ENCODE measurements around the gene ARID5A. TPM values are rescaled to one million over a fixed set of nuclear protein-coding genes. Genes with fewer than 3 reads are reported as not detected.
"Not testable (repeated sequence)": the region's sequence is repeated elsewhere in the genome, so short reads cannot be mapped to it uniquely, and the experiment has no call there.

The ARID5A gene
- total RNA-seq = 100 to 1,000 TPM; 181 to 252 TPM

GRCh38 chr2:96536445-96537065, at the start of gene ARID5A:
Gene ARID5A, plus strand, starts transcription at chr2:96536752. Its CDS starts 75 bp downstream, at chr2:96536827.
- Mint-ChIP-seq H3K4me1 (peaks cover 37% of the 10 kb centered on the region), H3K27me3 (no peaks in the 10 kb centered on the region), H3K9me3 (no peaks in the 10 kb centered on the region), H3K36me3 (ENCODE audit: low read depth) (peaks cover 47% of the 10 kb centered on the region), H3K4me3 (peak within 1 kb of the TSS; percentile 96), H3K27ac (peak within 1 kb of the TSS; percentile 99)
- peak; percentile 64 for ATAC-seq (replicated peaks)

GRCh38 chr2:96489261-96489660, 47.3 kb upstream of the ARID5A start:
- ATAC-seq (replicated peaks) = no peak
- H3K9me3 Mint-ChIP-seq = no peaks in the 10 kb centered on the region
- H3K36me3 Mint-ChIP-seq (ENCODE audit: low read depth) = no peaks in the 10 kb centered on the region
- no peak overlapping the region for H3K27ac Mint-ChIP-seq
- peaks cover 42% of the 10 kb centered on the region for H3K4me1 Mint-ChIP-seq
- H3K4me3 Mint-ChIP-seq = no peak overlapping the region
- no peaks in the 10 kb centered on the region for H3K27me3 Mint-ChIP-seq

- Mint-ChIP-seq H3K27ac (no peak overlapping the region), H3K4me1 (peaks cover 38% of the 10 kb centered on the region), H3K36me3 (ENCODE audit: low read depth) (no peaks in the 10 kb centered on the region), H3K9me3 (no peaks in the 10 kb centered on the region), H3K4me3 (no peak overlapping the region), H3K27me3 (no peaks in the 10 kb centered on the region)
- no peak for ATAC-seq (replicated peaks)
Observed at GRCh38 chr2:96489663-96490062, 46.9 kb upstream of the ARID5A start.

GRCh38 chr2:96491860-96492497, 44.6 kb upstream of the ARID5A start:
- peak; percentile 56 for ATAC-seq (replicated peaks)

GRCh38 chr2:96493072-96493471, 43.5 kb upstream of the ARID5A start:
- Mint-ChIP-seq H3K4me3 (no peak overlapping the region), H3K27me3 (no peaks in the 10 kb centered on the region), H3K4me1 (peaks cover 19% of the 10 kb centered on the region), H3K36me3 (ENCODE audit: low read depth) (no peaks in the 10 kb centered on the region), H3K27ac (no peak overlapping the region), H3K9me3 (peaks cover 10% of the 10 kb centered on the region)
- no peak for ATAC-seq (replicated peaks)

More at GRCh38 chr2:96491860-96492497, 44.6 kb upstream of the ARID5A start:
- Mint-ChIP-seq H3K4me1 (peaks cover 24% of the 10 kb centered on the region), H3K27me3 (no peaks in the 10 kb centered on the region), H3K27ac (peak overlapping the region; percentile 39), H3K4me3 (peak overlapping the region; percentile 9), H3K9me3 (peaks cover 10% of the 10 kb centered on the region), H3K36me3 (ENCODE audit: low read depth) (no peaks in the 10 kb centered on the region)

- peaks cover 13% of the 10 kb centered on the region for H3K4me1 Mint-ChIP-seq
- H3K27ac Mint-ChIP-seq = no peak overlapping the region
- H3K27me3 Mint-ChIP-seq = no peaks in the 10 kb centered on the region
- peaks cover 10% of the 10 kb centered on the region for H3K9me3 Mint-ChIP-seq
- H3K36me3 Mint-ChIP-seq (ENCODE audit: low read depth) = no peaks in the 10 kb centered on the region
- ATAC-seq (replicated peaks) = no peak
- H3K4me3 Mint-ChIP-seq = no peak overlapping the region
Observed at GRCh38 chr2:96494188-96494587, 42.4 kb upstream of the ARID5A start.

GRCh38 chr2:96495982-96496629, 40.4 kb upstream of the ARID5A start:
- Mint-ChIP-seq H3K36me3 (ENCODE audit: low read depth) (no peaks in the 10 kb centered on the region), H3K27ac (peak overlapping the region; percentile 41), H3K4me3 (no peak overlapping the region), H3K4me1 (peaks cover 6% of the 10 kb centered on the region), H3K27me3 (no peaks in the 10 kb centered on the region), H3K9me3 (peaks cover 10% of the 10 kb centered on the region)
- ATAC-seq (replicated peaks) = no peak

GRCh38 chr2:96498021-96498431, 38.5 kb upstream of the ARID5A start:
- Mint-ChIP-seq H3K27ac (no peak overlapping the region), H3K4me1 (peaks cover 5% of the 10 kb centered on the region), H3K4me3 (no peak overlapping the region), H3K27me3 (no peaks in the 10 kb centered on the region), H3K9me3 (peaks cover 10% of the 10 kb centered on the region), H3K36me3 (ENCODE audit: low read depth) (no peaks in the 10 kb centered on the region)
- ATAC-seq (replicated peaks) = no peak

- H3K4me3 Mint-ChIP-seq; H3K27me3 Mint-ChIP-seq; H3K4me1 Mint-ChIP-seq; H3K36me3 Mint-ChIP-seq (ENCODE audit: low read depth); H3K27ac Mint-ChIP-seq; ATAC-seq (replicated peaks); H3K9me3 Mint-ChIP-seq: not testable (repeated sequence)
Observed at GRCh38 chr2:96498611-96499010, 37.9 kb upstream of the ARID5A start.

GRCh38 chr2:96499061-96499960, 37.2 kb upstream of the ARID5A start:
- no peak for ATAC-seq (replicated peaks)
- H3K9me3 Mint-ChIP-seq = peaks cover 10% of the 10 kb centered on the region
- no peaks in the 10 kb centered on the region for H3K36me3 Mint-ChIP-seq (ENCODE audit: low read depth)
- peaks cover 5% of the 10 kb centered on the region for H3K4me1 Mint-ChIP-seq
- no peak overlapping the region for H3K27ac Mint-ChIP-seq
- H3K4me3 Mint-ChIP-seq = no peak overlapping the region
- no peaks in the 10 kb centered on the region for H3K27me3 Mint-ChIP-seq

GRCh38 chr2:96500385-96501066, 36.0 kb upstream of the ARID5A start:
- Mint-ChIP-seq H3K9me3 (peaks cover 5% of the 10 kb centered on the region), H3K36me3 (ENCODE audit: low read depth) (no peaks in the 10 kb centered on the region), H3K27me3 (no peaks in the 10 kb centered on the region), H3K27ac (peak overlapping the region; percentile 84), H3K4me3 (no peak overlapping the region), H3K4me1 (peaks cover 12% of the 10 kb centered on the region)
- ATAC-seq (replicated peaks) = no peak

GRCh38 chr2:96501471-96501874, 35.1 kb upstream of the ARID5A start:
- H3K36me3 Mint-ChIP-seq (ENCODE audit: low read depth) = no peaks in the 10 kb centered on the region
- H3K27ac Mint-ChIP-seq = peak overlapping the region; percentile 84
- peak; percentile 75 for ATAC-seq (replicated peaks)
- H3K27me3 Mint-ChIP-seq = no peaks in the 10 kb centered on the region
- peak overlapping the region; percentile 42 for H3K4me3 Mint-ChIP-seq
- no peaks in the 10 kb centered on the region for H3K9me3 Mint-ChIP-seq
- peaks cover 12% of the 10 kb centered on the region for H3K4me1 Mint-ChIP-seq

GRCh38 chr2:96501886-96502810, 34.4 kb upstream of the ARID5A start:
- H3K4me3 Mint-ChIP-seq = peak overlapping the region; percentile 42

More at GRCh38 chr2:96501886-96502810, 34.4 kb upstream of the ARID5A start:
- ATAC-seq (replicated peaks) = peak; percentile 23
- H3K27ac Mint-ChIP-seq = peak overlapping the region; percentile 84
- no peaks in the 10 kb centered on the region for H3K9me3 Mint-ChIP-seq
- H3K4me1 Mint-ChIP-seq = peaks cover 12% of the 10 kb centered on the region
- H3K36me3 Mint-ChIP-seq (ENCODE audit: low read depth) = no peaks in the 10 kb centered on the region
- no peaks in the 10 kb centered on the region for H3K27me3 Mint-ChIP-seq

All from activated T-helper 17 cell treated with anti-CD3 and anti-CD28 coated beads, Interleukin-2, amount 50 U/mL, for 72 hours (primary cell).